VCaP (cell line): ENCODE measurements around the gene P3H2.

Experiments used
- H3K27ac ChIP-seq: fragments of 450-650 bp; 2 replicates; pipeline ENCODE4 v1.5.1; 2017
- CTCF ChIP-seq: fragments of 450-650 bp; conservative IDR thresholded peaks from 2 replicates; pipeline ENCODE4 v1.5.1; 2017; ENCODE audit warnings: mild to moderate bottlenecking, moderate library complexity

The P3H2 gene

GRCh38 chr3:190040145-190040544, 80.6 kb downstream of the P3H2 start:
- no peak for TF ChIP-seq CTCF
- H3K27ac ChIP-seq: peak overlapping the region; percentile 70

GRCh38 chr3:190038050-190038933, 82.4 kb downstream of the P3H2 start:
- peak overlapping the region; percentile 70 for H3K27ac ChIP-seq
- no peak for TF ChIP-seq CTCF

GRCh38 chr3:190036631-190037030, 84.1 kb downstream of the P3H2 start:
- no peak for TF ChIP-seq CTCF
- no peak overlapping the region for H3K27ac ChIP-seq

GRCh38 chr3:190034446-190034845, 86.3 kb downstream of the P3H2 start:
- TF ChIP-seq CTCF: no peak
- H3K27ac ChIP-seq: no peak overlapping the region

- TF ChIP-seq CTCF: 0 out of 2 replicates have a peak, but pooled peaks have one; percentile 10
- H3K27ac ChIP-seq: peak overlapping the region; percentile 16; the same call in 1 of the 2 replicates
Observed at GRCh38 chr3:190032923-190033322, 87.8 kb downstream of the P3H2 start.

- TF ChIP-seq CTCF: no peak
- peak overlapping the region; percentile 16 for H3K27ac ChIP-seq
Observed at GRCh38 chr3:190031887-190032752, 88.6 kb downstream of the P3H2 start.

- no peak overlapping the region for H3K27ac ChIP-seq
- no peak for TF ChIP-seq CTCF
Observed at GRCh38 chr3:190027116-190027515, 93.6 kb downstream of the P3H2 start.
